H1 (cell line): Measurements from ENCODE around the gene DPP8. TPM values are rescaled to one million over a fixed set of nuclear protein-coding genes. Genes with fewer than 3 reads are reported as not detected.

Experiments used
- ATF3 ChIP-seq: IDR thresholded peaks from 2 replicates; pipeline ENCODE4 v1.6.1; 2011; ENCODE audit warnings: low read depth, mild to moderate bottlenecking, low read length; ENCODE audit not compliant: insufficient read depth
- E2F6 ChIP-seq: IDR thresholded peaks from 2 replicates; pipeline ENCODE4 v1.6.1; 2012; ENCODE audit warnings: inconsistent platforms
- FOSL1 ChIP-seq: IDR thresholded peaks from 2 replicates; pipeline ENCODE4 v1.6.1; 2011; ENCODE audit warnings: mild to moderate bottlenecking, low read depth, low read length, moderate library complexity; ENCODE audit not compliant: insufficient read depth
- TCF12 ChIP-seq: IDR thresholded peaks from 2 replicates; pipeline ENCODE4 v1.6.1; 2011; ENCODE audit warnings: low read depth, mild to moderate bottlenecking, low read length
- TEAD4 ChIP-seq: IDR thresholded peaks from 2 replicates; pipeline ENCODE4 v1.6.1; 2012; ENCODE audit warnings: low read depth, low read length, inconsistent platforms, mixed read lengths
- polyA plus RNA-seq, 7 experiments: library from polyadenylated mRNA; depleted of rRNA in 3 of 7; stranded (reverse) in 5 of 7; unstranded in 2 of 7; fragments of >200 nt in 5 of 7; fragments of 200-250 nt in 2 of 7; gene quantifications; 1 replicate in 5 of 7; 2 replicates in 1 of 7; 4 replicates in 1 of 7; pipeline versions ENCODE4 v1.2.1 to v1.2.3, GENCODE V29; 2011 to 2013; ENCODE audit warnings: missing spikeins in 2 of 7, mixed read lengths in 2 of 7
- total RNA-seq: library from RNA; stranded (reverse); fragmentation: NEBNext Ultra II Directional; extraction: Animal tissue kit (Norgen Biotek cat#: 25700); gene quantifications from 2 replicates; pipeline ENCODE4 v1.2.1, GENCODE V29; 2021

The DPP8 gene
- total and polyA plus RNA-seq, 2 of the 8 experiments (the other 6 are each of a cell fraction or from before 2014, with no cell fraction given), result 9.9 to 26.0 TPM

- TF ChIP-seq TEAD4 (no peak), ATF3 (no peak), FOSL1 (no peak), E2F6 (no peak), TCF12 (no peak)
Measured at GRCh38 chr15:65408324-65409035, 109.0 kb downstream of the DPP8 start (continued).
